NCI-H1930 (cell line): ENCODE measurements around the gene SOHLH2.
A peak's percentile ranks its signal among the peaks of the same experiment; 100 is the strongest.

ENCODE experiments used
- DNase-seq, 2 experiments: peaks; one replicate each; lab custom pipeline; 2025; lab: John Stamatoyannopoulos, UW

Gene SOHLH2

GRCh38 chr13:36188441-36188840 lies 25.9 kb downstream of the SOHLH2 start:
- no peak for DNase-seq

GRCh38 chr13:36183901-36184300 lies 30.5 kb downstream of the SOHLH2 start:
- no peak for DNase-seq

GRCh38 chr13:36175621-36176020 lies 38.7 kb downstream of the SOHLH2 start:
- no peak for DNase-seq

- DNase-seq = peak in 1 of 2 experiments; percentile 55
Observed at GRCh38 chr13:36174923-36175322, 39.4 kb downstream of the SOHLH2 start.

GRCh38 chr13:36173571-36174322 lies 40.6 kb downstream of the SOHLH2 start:
- no peak for DNase-seq

- no peak for DNase-seq
Observed at GRCh38 chr13:36166046-36166445, 48.3 kb downstream of the SOHLH2 start.

- peak; percentile 83 to 96 for DNase-seq
Observed at GRCh38 chr13:36163809-36164308, 50.5 kb downstream of the SOHLH2 start.

- DNase-seq = peak in 1 of 2 experiments; percentile 55
Observed at GRCh38 chr13:36163286-36163685, 51.1 kb downstream of the SOHLH2 start.

GRCh38 chr13:36160297-36160696 lies 54.1 kb downstream of the SOHLH2 start:
- no peak for DNase-seq

- DNase-seq = no peak
Observed at GRCh38 chr13:36158611-36159010, 55.7 kb downstream of the SOHLH2 start.

- DNase-seq = no peak
Observed at GRCh38 chr13:36157480-36157879, 56.9 kb downstream of the SOHLH2 start.

- no peak for DNase-seq
Observed at GRCh38 chr13:36154567-36155291, 59.6 kb downstream of the SOHLH2 start.

GRCh38 chr13:36151591-36151990 lies 62.8 kb downstream of the SOHLH2 start:
- DNase-seq = no peak

- no peak for DNase-seq
Observed at GRCh38 chr13:36148446-36148845, 65.9 kb downstream of the SOHLH2 start.

- no peak for DNase-seq
Observed at GRCh38 chr13:36147330-36147729, 67.0 kb downstream of the SOHLH2 start.

- no peak for DNase-seq
Observed at GRCh38 chr13:36146511-36147269, 67.7 kb downstream of the SOHLH2 start.

GRCh38 chr13:36143738-36144137 lies 70.6 kb downstream of the SOHLH2 start:
- DNase-seq = no peak

GRCh38 chr13:36142735-36143134 lies 71.6 kb downstream of the SOHLH2 start:
- no peak for DNase-seq

- no peak for DNase-seq
Observed at GRCh38 chr13:36135876-36136275, 78.5 kb downstream of the SOHLH2 start.

- DNase-seq = no peak
Observed at GRCh38 chr13:36134632-36135031, 79.7 kb downstream of the SOHLH2 start.

GRCh38 chr13:36133950-36134626 lies 80.3 kb downstream of the SOHLH2 start:
- DNase-seq = peak; percentile 14 to 41

- no peak for DNase-seq
Observed at GRCh38 chr13:36132376-36132775, 82.0 kb downstream of the SOHLH2 start.
